Lower lobe of right lung (tissue), 2 donors: ENCODE results near the gene GSN. TPM values are rescaled to one million over a fixed set of nuclear protein-coding genes. Genes with fewer than 3 reads are reported as not detected.

Experiments used
- ATAC-seq, 2 donors: fragments of 200-7000 bp; cut with Tn5 transposase; one replicate each; pipeline ENCODE4 v1.9.1; 2020 to 2022; ENCODE audit warnings: mild to moderate bottlenecking in 2 of 2, moderate library complexity in 2 of 2
- DNase-seq: peaks from one replicate; pipeline ENCODE4 v3.0.0-alpha.2; 2020
- H3K27ac ChIP-seq: fragments of 200-600 bp; one replicate; pipeline ENCODE4 v1.8.0; 2022
- H3K27me3 ChIP-seq: fragments of 200-600 bp; one replicate; pipeline ENCODE4 v1.8.0; 2022; ENCODE audit warnings: low read depth
- H3K36me3 ChIP-seq: fragments of 200-600 bp; one replicate; pipeline ENCODE4 v1.8.0; 2022; ENCODE audit warnings: mild to moderate bottlenecking
- H3K4me1 ChIP-seq: fragments of 200-600 bp; one replicate; pipeline ENCODE4 v1.8.0; 2022
- H3K4me3 ChIP-seq: fragments of 200-600 bp; one replicate; pipeline ENCODE4 v1.8.0; 2022; ENCODE audit warnings: mild to moderate bottlenecking
- H3K9me3 ChIP-seq: fragments of 200-600 bp; one replicate; pipeline ENCODE4 v1.8.0; 2022
- CTCF ChIP-seq: fragments of 200-600 bp; IDR thresholded peaks from one replicate; pipeline ENCODE4 v1.8.0; 2022; ENCODE audit warnings: antibody characterized with exemption, mild to moderate bottlenecking
- intact Hi-C: fragments of 100-400 bp; cut with DNase I; formaldehyde crosslinking; loops from one replicate; pipeline ENCODE4 v1.11.0; 2022
- total RNA-seq: library from RNA; stranded (reverse); fragmentation: NEBNext Ultra II Directional; extraction: Animal tissue kit (Norgen Biotek cat#: 25700); gene quantifications from one replicate; pipeline ENCODE4 v1.2.1, GENCODE V29; 2021
- donor health status: DM: no; HTN: yes; CAD: no; lungs with severe emphysema.

The GSN gene
- total RNA-seq, 1 donor from 2014 or later, result 388 TPM

- Histone ChIP-seq H3K36me3 (peaks cover 4% of the 10 kb centered on the region), H3K4me1 (peaks cover 96% of the 10 kb centered on the region), H3K27ac (peak overlapping the region; percentile 70), H3K9me3 (no peaks in the 10 kb centered on the region), H3K27me3 (no peaks in the 10 kb centered on the region), H3K4me3 (peak overlapping the region; percentile 27)
- ATAC-seq (no peak), DNase-seq (no peak)
- TF ChIP-seq CTCF, result no peak
- intact Hi-C loops, result no loop called here
Measured at GRCh38 chr9:121364077-121364476, 96.1 kb downstream of the GSN start.

GRCh38 chr9:121364886-121365285, 96.9 kb downstream of the GSN start:
- DNase-seq (no peak), ATAC-seq (no peak)
- Histone ChIP-seq H3K27ac (peak overlapping the region; percentile 70), H3K9me3 (no peaks in the 10 kb centered on the region), H3K4me3 (peak overlapping the region; percentile 27), H3K36me3 (peaks cover 4% of the 10 kb centered on the region), H3K27me3 (no peaks in the 10 kb centered on the region), H3K4me1 (peaks cover 88% of the 10 kb centered on the region)
- intact Hi-C loops, result no loop called here
- TF ChIP-seq CTCF, result no peak

- DNase-seq (no peak), ATAC-seq (no peak)
- H3K4me3 ChIP-seq, result peak overlapping the region; percentile 84
- no peaks in the 10 kb centered on the region for H3K9me3 ChIP-seq
- peak overlapping the region; percentile 70 for H3K27ac ChIP-seq
- no peaks in the 10 kb centered on the region for H3K27me3 ChIP-seq
- TF ChIP-seq CTCF, result no peak
- peaks cover 83% of the 10 kb centered on the region for H3K4me1 ChIP-seq
- intact Hi-C loops, result no loop called here
- H3K36me3 ChIP-seq, result peaks cover 4% of the 10 kb centered on the region
Measured at GRCh38 chr9:121365564-121365963, 97.6 kb downstream of the GSN start.

- DNase-seq, result no peak
- Histone ChIP-seq H3K9me3 (no peaks in the 10 kb centered on the region), H3K4me3 (peak overlapping the region; percentile 84), H3K27ac (peak overlapping the region; percentile 93), H3K36me3 (peaks cover 4% of the 10 kb centered on the region), H3K4me1 (peaks cover 83% of the 10 kb centered on the region), H3K27me3 (no peaks in the 10 kb centered on the region)
- TF ChIP-seq CTCF, result no peak
- no peak for ATAC-seq
- intact Hi-C loops, result no loop called here
Measured at GRCh38 chr9:121366611-121367192, 98.7 kb downstream of the GSN start.

GRCh38 chr9:121367306-121368137, 99.6 kb downstream of the GSN start:
- Histone ChIP-seq H3K9me3 (no peaks in the 10 kb centered on the region), H3K27ac (peak overlapping the region; percentile 93), H3K4me3 (peak overlapping the region; percentile 84), H3K27me3 (no peaks in the 10 kb centered on the region), H3K36me3 (peaks cover 4% of the 10 kb centered on the region), H3K4me1 (peaks cover 83% of the 10 kb centered on the region)
- ATAC-seq (no peak), DNase-seq (no peak)
- no peak for TF ChIP-seq CTCF
- intact Hi-C loops, result no loop called here
